Erythroblast (primary cell): Measurements from ENCODE around the gene PLA2R1.

Source experiments
- GATA1 ChIP-seq: IDR thresholded peaks from 2 replicates; pipeline ENCODE4 v1.6.1; 2011; ENCODE audit warnings: low read depth, mild to moderate bottlenecking, control low read depth, low read length, moderate library complexity
- POLR2A ChIP-seq: IDR thresholded peaks from 2 replicates; pipeline ENCODE4 v1.6.1; 2011; ENCODE audit warnings: mild to moderate bottlenecking, low read length

- TF ChIP-seq GATA1 (no peak), POLR2A (no peak)
Observed at GRCh38 chr2:159910951-159911350, 151.5 kb downstream of the PLA2R1 start.
